ENCODE results near the gene BMP10. TPM values are rescaled to one million over a fixed set of nuclear protein-coding genes. Genes with fewer than 3 reads are reported as not detected.

The BMP10 gene
- total RNA-seq, 1 experiment from 2014 or later, result not detected

DNA sequence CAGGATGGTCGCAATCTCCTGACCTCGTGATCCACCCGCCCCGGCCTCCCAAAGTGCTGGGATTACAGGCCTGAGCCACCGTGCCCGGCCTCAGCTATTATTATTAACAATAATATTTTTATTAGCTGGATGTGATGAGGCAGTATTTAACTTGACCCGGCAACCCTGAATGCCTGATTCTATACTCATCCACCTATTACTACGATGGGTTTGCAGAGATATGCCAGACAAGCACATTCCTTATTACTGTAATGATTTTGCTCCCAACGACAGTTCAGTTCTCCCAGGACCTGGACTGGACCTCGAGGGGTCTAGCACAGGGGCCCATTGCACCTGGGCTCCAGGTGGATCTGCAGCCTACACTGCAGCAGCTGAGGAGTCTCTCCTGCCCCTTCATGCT lies 32.6 kb downstream of the BMP10 start:
- Histone ChIP-seq H3K9me3 (ENCODE audit: control insufficient read depth in 1 of 2, insufficient read depth in 1 of 2, low read depth in 1 of 2, low read length in 2 of 2) (no peaks in the 10 kb centered on the region), H3K4me2 (ENCODE audit: low read length) (no peak overlapping the region), H3K4me1 (ENCODE audit: control insufficient read depth in 1 of 2, insufficient read depth in 2 of 2, low read length in 2 of 2) (no peaks in the 10 kb centered on the region), H3K9ac (ENCODE audit: low read length) (no peak overlapping the region), H3K27me3 (ENCODE audit: insufficient read depth, low read length) (no peaks in the 10 kb centered on the region), H2AFZ (ENCODE audit: low read depth, low read length, poor library complexity, severe bottlenecking) (no peak overlapping the region), H3K36me3 (ENCODE audit: control insufficient read depth in 1 of 2, insufficient read depth in 2 of 2, low read length in 2 of 2) (no peaks in the 10 kb centered on the region), H3K9me2 (ENCODE audit: insufficient read depth) (no peaks in the 10 kb centered on the region), H4K20me1 (ENCODE audit: insufficient read depth) (no peaks in the 10 kb centered on the region), H3K79me2 (ENCODE audit: insufficient read depth, low read length) (no peaks in the 10 kb centered on the region), H3K4me3 (replicated peaks in 1 of 2; ENCODE audit: low read depth in 1 of 2, low read length in 2 of 2) (no peak overlapping the region), H3K27ac (ENCODE audit: low read depth, low read length) (no peak overlapping the region)
- ChIA-PET RAD21 (ENCODE audit: low non-redundant PET in 1 of 2, low total read pairs in 2 of 2, uncharacterized antibody in 2 of 2, unreplicated experiment in 2 of 2) (interaction anchor here (0.7 to 0.9 kb wide), 2 partner anchors 86 to 87 kb away, joined by 3 read pairs; no protein-coding TSS in a partner anchor), POLR2A (no interaction called here), CTCF (interaction anchor here (0.6 to 2.5 kb wide), 15 partner anchors 8 to 375 kb away, joined by 3 to 16 read pairs (median 5); partner anchors contain the start of gene FBXO48)
- intact Hi-C loops (cut with micrococcal nuclease), result loop anchor here (5.0 kb wide), 2 partner anchors 69 to 89 kb away; no protein-coding TSS in a partner anchor
- ATAC-seq, result no peak
- TF ChIP-seq ELF1 (IDR thresholded peaks at IDR 0.05; ENCODE audit: borderline replicate concordance, low read depth), result no peak
- DNase-seq (ENCODE audit: low read depth, low spot score), result no peak
- BruUV-seq (replicated peaks), result no TSS peak

DNA sequence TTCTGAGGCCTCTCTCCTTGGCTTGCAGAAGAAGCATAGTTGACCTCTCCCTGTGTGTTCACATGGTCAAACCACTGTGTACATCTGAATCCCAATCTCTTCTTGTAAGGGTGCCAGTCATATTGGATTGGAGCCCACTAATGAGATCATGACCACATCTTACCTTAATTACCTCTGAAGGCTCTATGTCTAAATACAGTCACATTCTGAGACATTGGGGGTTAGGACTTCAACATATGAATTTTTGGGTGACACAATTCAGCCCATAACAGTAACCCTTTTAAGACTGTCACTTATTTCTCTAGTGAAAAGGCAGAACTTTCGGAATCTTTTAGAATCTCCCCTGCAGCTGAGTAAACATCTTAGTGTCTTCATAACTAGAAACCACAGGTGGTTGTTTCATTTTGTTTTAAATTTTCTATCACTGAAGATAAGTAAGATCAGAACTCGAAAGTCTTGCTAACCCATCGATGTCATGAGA lies 33.3 kb downstream of the BMP10 start:
- no peaks in the 10 kb centered on the region for H3K9me2 ChIP-seq (ENCODE audit: insufficient read depth)
- intact Hi-C loops (cut with micrococcal nuclease), result loop anchor here (1.0 to 5.0 kb wide), 5 partner anchors 69 to 375 kb away; no protein-coding TSS in a partner anchor
- ATAC-seq (no peak), DNase-seq (ENCODE audit: low read depth, low spot score) (no peak)
- H3K4me3 ChIP-seq (replicated peaks in 1 of 2; ENCODE audit: low read depth in 1 of 2, low read length in 2 of 2), result no peak overlapping the region
- H2AFZ ChIP-seq (ENCODE audit: low read depth, low read length, poor library complexity, severe bottlenecking), result no peak overlapping the region
- POLR2A ChIA-PET, result no interaction called here
- CTCF ChIA-PET, result interaction anchor here (1.6 to 2.5 kb wide), 7 partner anchors 18 to 374 kb away, joined by 4 to 16 read pairs (median 7); no protein-coding TSS in a partner anchor
- TF ChIP-seq ZFX (IDR thresholded peaks at IDR 0.05) (no peak), JUND (IDR thresholded peaks at IDR 0.05) (no peak), TCF7L2 (IDR thresholded peaks at IDR 0.05; ENCODE audit: borderline replicate concordance, extremely low read depth, insufficient read depth, insufficient read length) (no peak), RAD21 (IDR thresholded peaks at IDR 0.05; ENCODE audit: low read depth) (no peak), CEBPB (IDR thresholded peaks at IDR 0.05; ENCODE audit: low read depth) (no peak), CBX3 (IDR thresholded peaks at IDR 0.05; ENCODE audit: low read depth) (no peak)
- TF ChIP-seq, protein P1, sequence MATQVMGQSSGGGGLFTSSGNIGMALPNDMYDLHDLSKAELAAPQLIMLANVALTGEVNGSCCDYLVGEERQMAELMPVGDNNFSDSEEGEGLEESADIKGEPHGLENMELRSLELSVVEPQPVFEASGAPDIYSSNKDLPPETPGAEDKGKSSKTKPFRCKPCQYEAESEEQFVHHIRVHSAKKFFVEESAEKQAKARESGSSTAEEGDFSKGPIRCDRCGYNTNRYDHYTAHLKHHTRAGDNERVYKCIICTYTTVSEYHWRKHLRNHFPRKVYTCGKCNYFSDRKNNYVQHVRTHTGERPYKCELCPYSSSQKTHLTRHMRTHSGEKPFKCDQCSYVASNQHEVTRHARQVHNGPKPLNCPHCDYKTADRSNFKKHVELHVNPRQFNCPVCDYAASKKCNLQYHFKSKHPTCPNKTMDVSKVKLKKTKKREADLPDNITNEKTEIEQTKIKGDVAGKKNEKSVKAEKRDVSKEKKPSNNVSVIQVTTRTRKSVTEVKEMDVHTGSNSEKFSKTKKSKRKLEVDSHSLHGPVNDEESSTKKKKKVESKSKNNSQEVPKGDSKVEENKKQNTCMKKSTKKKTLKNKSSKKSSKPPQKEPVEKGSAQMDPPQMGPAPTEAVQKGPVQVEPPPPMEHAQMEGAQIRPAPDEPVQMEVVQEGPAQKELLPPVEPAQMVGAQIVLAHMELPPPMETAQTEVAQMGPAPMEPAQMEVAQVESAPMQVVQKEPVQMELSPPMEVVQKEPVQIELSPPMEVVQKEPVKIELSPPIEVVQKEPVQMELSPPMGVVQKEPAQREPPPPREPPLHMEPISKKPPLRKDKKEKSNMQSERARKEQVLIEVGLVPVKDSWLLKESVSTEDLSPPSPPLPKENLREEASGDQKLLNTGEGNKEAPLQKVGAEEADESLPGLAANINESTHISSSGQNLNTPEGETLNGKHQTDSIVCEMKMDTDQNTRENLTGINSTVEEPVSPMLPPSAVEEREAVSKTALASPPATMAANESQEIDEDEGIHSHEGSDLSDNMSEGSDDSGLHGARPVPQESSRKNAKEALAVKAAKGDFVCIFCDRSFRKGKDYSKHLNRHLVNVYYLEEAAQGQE (IDR thresholded peaks at IDR 0.05; ENCODE audit: low read depth), result no peak
- TF ChIP-seq, protein P2, sequence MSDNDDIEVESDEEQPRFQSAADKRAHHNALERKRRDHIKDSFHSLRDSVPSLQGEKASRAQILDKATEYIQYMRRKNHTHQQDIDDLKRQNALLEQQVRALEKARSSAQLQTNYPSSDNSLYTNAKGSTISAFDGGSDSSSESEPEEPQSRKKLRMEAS (IDR thresholded peaks at IDR 0.05), result no peak
- no peak overlapping the region for H3K4me2 ChIP-seq (ENCODE audit: low read length)
- no TSS peak for BruUV-seq (replicated peaks)
- RAD21 ChIA-PET (ENCODE audit: low non-redundant PET in 1 of 2, low total read pairs in 2 of 2, uncharacterized antibody in 2 of 2, unreplicated experiment in 2 of 2), result no interaction called here
- H3K79me2 ChIP-seq (ENCODE audit: insufficient read depth, low read length), result no peaks in the 10 kb centered on the region
- no peaks in the 10 kb centered on the region for H3K27me3 ChIP-seq (ENCODE audit: insufficient read depth, low read length)
- no peak overlapping the region for H3K27ac ChIP-seq (ENCODE audit: low read depth, low read length)
- H3K9me3 ChIP-seq (ENCODE audit: control insufficient read depth in 1 of 2, insufficient read depth in 1 of 2, low read depth in 1 of 2, low read length in 2 of 2), result no peaks in the 10 kb centered on the region
- no peak overlapping the region for H3K9ac ChIP-seq (ENCODE audit: low read length)
- no peaks in the 10 kb centered on the region for H4K20me1 ChIP-seq (ENCODE audit: insufficient read depth)
- H3K4me1 ChIP-seq (ENCODE audit: control insufficient read depth in 1 of 2, insufficient read depth in 2 of 2, low read length in 2 of 2), result no peaks in the 10 kb centered on the region
- H3K36me3 ChIP-seq (ENCODE audit: control insufficient read depth in 1 of 2, insufficient read depth in 2 of 2, low read length in 2 of 2), result no peaks in the 10 kb centered on the region
